Loucy (cell line): ENCODE measurements around the gene CXCL5.

Experiments
- CTCF ChIP-seq: fragments of 200-600 bp; sonication (generic); conservative IDR thresholded peaks from 2 replicates; pipeline ENCODE4 v1.5.1; 2014; ENCODE audit warnings: mild to moderate bottlenecking, antibody characterized with exemption, low read length
- EZH2phosphoT487 ChIP-seq: fragments of 200-600 bp; IDR thresholded peaks from 2 replicates; pipeline ENCODE4 v1.6.1; 2018; ENCODE audit warnings: antibody characterized with exemption, mild to moderate bottlenecking, moderate library complexity, borderline replicate concordance

- TF ChIP-seq CTCF (peak; percentile 68), EZH2phosphoT487 (no peak)
Observed at GRCh38 chr4:74038425-74039314, 40.2 kb upstream of the CXCL5 start, which contains the start of gene CXCL3.
